Osteoblast (primary cell): Measurements from ENCODE around the gene GYPA. TPM values are rescaled to one million over a fixed set of nuclear protein-coding genes. Genes with fewer than 3 reads are reported as not detected.
"Not testable (repeated sequence)": the region's sequence is repeated elsewhere in the genome, so short reads cannot be mapped to it uniquely, and the experiment has no call there.

Source experiments
- DNase-seq: peaks from one replicate; pipeline ENCODE4 v3.0.0; 2011; ENCODE audit warnings: low spot score, mixed read lengths; ENCODE audit not compliant: insufficient read length; ENCODE audit errors: missing footprints
- H2AFZ ChIP-seq: 2 replicates; pipeline ENCODE4 v1.6.0; 2011; ENCODE audit warnings: mild to moderate bottlenecking, low read length
- H3K27ac ChIP-seq: 2 replicates; pipeline ENCODE4 v1.5.1; 2011; ENCODE audit warnings: mild to moderate bottlenecking, low read depth, low read length, moderate library complexity
- H3K27me3 ChIP-seq: 2 replicates; pipeline ENCODE4 v1.6.0; 2012; ENCODE audit warnings: mild to moderate bottlenecking, control low read depth, inconsistent platforms, low read length, moderate library complexity; ENCODE audit not compliant: insufficient read depth
- H3K36me3 ChIP-seq: 2 replicates; pipeline ENCODE4 v1.5.1; 2011; ENCODE audit warnings: mild to moderate bottlenecking, low read length, control low read depth, moderate library complexity; ENCODE audit not compliant: insufficient read depth
- H3K4me1 ChIP-seq: 2 replicates; pipeline ENCODE4 v1.5.1; 2011; ENCODE audit warnings: mild to moderate bottlenecking, low read length, control low read depth, moderate library complexity; ENCODE audit not compliant: insufficient read depth
- H3K4me2 ChIP-seq: 2 replicates; pipeline ENCODE4 v1.6.0; 2011; ENCODE audit warnings: mild to moderate bottlenecking, low read length; ENCODE audit not compliant: insufficient read depth
- H3K4me3 ChIP-seq: fragments of 200-600 bp; sonication (generic); 3 replicates; pipeline ENCODE4 v1.5.1; 2012; ENCODE audit warnings: mild to moderate bottlenecking, low read length, inconsistent platforms; ENCODE audit not compliant: insufficient read depth
- H3K79me2 ChIP-seq: 2 replicates; pipeline ENCODE4 v1.6.0; 2012; ENCODE audit warnings: mild to moderate bottlenecking, low read length, control low read depth, inconsistent platforms; ENCODE audit not compliant: insufficient read depth
- H3K9me3 ChIP-seq: 2 replicates; pipeline ENCODE4 v1.5.1; 2011; ENCODE audit warnings: low read depth, low read length, control low read depth
- H4K20me1 ChIP-seq: 2 replicates; pipeline ENCODE4 v1.6.0; 2012; ENCODE audit warnings: mild to moderate bottlenecking, low read length, control low read depth; ENCODE audit not compliant: insufficient read depth
- CTCF ChIP-seq: IDR thresholded peaks from 2 replicates; pipeline ENCODE4 v1.5.1; 2011; ENCODE audit warnings: mild to moderate bottlenecking, low read depth, low read length, moderate library complexity; ENCODE audit errors: extremely low read depth
- total RNA-seq: library from RNA; depleted of rRNA; stranded (reverse); fragments of >200 nt; gene quantifications from 2 replicates; pipeline ENCODE4 v1.2.3, GENCODE V29; 2012

The GYPA gene
- total RNA-seq, 1 donor = not detected

- not testable (repeated sequence) for H2AFZ ChIP-seq, H3K79me2 ChIP-seq, H3K27me3 ChIP-seq, H4K20me1 ChIP-seq, H3K9me3 ChIP-seq, DNase-seq, H3K4me2 ChIP-seq, H3K27ac ChIP-seq, H3K4me3 ChIP-seq, H3K36me3 ChIP-seq, H3K4me1 ChIP-seq
Measured at GRCh38 chr4:144119752-144120151, 20.8 kb downstream of the GYPA start.

GRCh38 chr4:144115519-144115918, 25.0 kb downstream of the GYPA start:
- no peak for TF ChIP-seq CTCF
- no peaks in the 10 kb centered on the region for H3K79me2 ChIP-seq
- no peak for DNase-seq
- no peak overlapping the region for H3K4me3 ChIP-seq
- H3K27me3 ChIP-seq = no peaks in the 10 kb centered on the region
- H3K4me1 ChIP-seq = no peaks in the 10 kb centered on the region
- H4K20me1 ChIP-seq = no peaks in the 10 kb centered on the region
- H3K4me2 ChIP-seq = no peak overlapping the region
- H2AFZ ChIP-seq = no peak overlapping the region
- H3K36me3 ChIP-seq = no peaks in the 10 kb centered on the region
- no peaks in the 10 kb centered on the region for H3K9me3 ChIP-seq
- no peak overlapping the region for H3K27ac ChIP-seq

- no peak for DNase-seq
- Histone ChIP-seq H3K4me2 (no peak overlapping the region), H3K27ac (no peak overlapping the region), H3K4me1 (no peaks in the 10 kb centered on the region), H3K79me2 (no peaks in the 10 kb centered on the region), H3K27me3 (no peaks in the 10 kb centered on the region), H3K9me3 (no peaks in the 10 kb centered on the region), H3K36me3 (no peaks in the 10 kb centered on the region), H2AFZ (no peak overlapping the region), H3K4me3 (no peak overlapping the region), H4K20me1 (no peaks in the 10 kb centered on the region)
- no peak for TF ChIP-seq CTCF
Measured at GRCh38 chr4:144113546-144113945, 27.0 kb downstream of the GYPA start.

- Histone ChIP-seq H3K79me2 (no peaks in the 10 kb centered on the region), H3K27ac (no peak overlapping the region)
- DNase-seq = no peak
Measured at GRCh38 chr4:144104509-144105130, 35.9 kb downstream of the GYPA start.

GRCh38 chr4:144097776-144098175, 42.7 kb downstream of the GYPA start:
- not testable (repeated sequence) for H3K79me2 ChIP-seq, H3K36me3 ChIP-seq, H3K9me3 ChIP-seq, H3K4me2 ChIP-seq, H3K27ac ChIP-seq, H3K4me3 ChIP-seq, H3K27me3 ChIP-seq, H2AFZ ChIP-seq, H4K20me1 ChIP-seq, H3K4me1 ChIP-seq, DNase-seq

More at GRCh38 chr4:144104509-144105130, 35.9 kb downstream of the GYPA start:
- Histone ChIP-seq H3K4me3 (no peak overlapping the region), H3K9me3 (no peaks in the 10 kb centered on the region), H3K27me3 (no peaks in the 10 kb centered on the region), H2AFZ (no peak overlapping the region), H3K36me3 (no peaks in the 10 kb centered on the region), H4K20me1 (no peaks in the 10 kb centered on the region), H3K4me2 (no peak overlapping the region), H3K4me1 (no peaks in the 10 kb centered on the region)
- TF ChIP-seq CTCF = no peak

- H2AFZ ChIP-seq, H3K36me3 ChIP-seq, DNase-seq, H3K4me2 ChIP-seq, H3K9me3 ChIP-seq, H4K20me1 ChIP-seq, H3K4me1 ChIP-seq, H3K79me2 ChIP-seq, H3K4me3 ChIP-seq, H3K27ac ChIP-seq, H3K27me3 ChIP-seq: not testable (repeated sequence)
Measured at GRCh38 chr4:144093995-144094394, 46.5 kb downstream of the GYPA start.

- H3K79me2 ChIP-seq, H3K4me3 ChIP-seq, H3K4me1 ChIP-seq, H4K20me1 ChIP-seq, H2AFZ ChIP-seq, H3K27me3 ChIP-seq, H3K36me3 ChIP-seq, DNase-seq, H3K4me2 ChIP-seq, H3K27ac ChIP-seq, H3K9me3 ChIP-seq: not testable (repeated sequence)
Measured at GRCh38 chr4:144091181-144091580, 49.3 kb downstream of the GYPA start.
